GM18505 (cell line): ENCODE measurements around the gene IL17F.

Experiments used
- ATAC-seq: cut with Tn5 transposase; IDR thresholded peaks from one replicate; pipeline ENCODE4 v1.9.1; 2021; ENCODE audit not compliant: unreplicated experiment
- POLR2A ChIP-seq: IDR thresholded peaks from 4 replicates; pipeline ENCODE4 v1.6.1; 2011; ENCODE audit warnings: borderline replicate concordance; ENCODE audit not compliant: insufficient read depth, insufficient read length; ENCODE audit errors: extremely low read depth

IL17F gene

GRCh38 chr6:52190409-52190808 is 53.9 kb downstream of the IL17F start:
- no peak for TF ChIP-seq POLR2A

GRCh38 chr6:52189974-52190373 is 54.3 kb downstream of the IL17F start:
- ATAC-seq, result no peak
- TF ChIP-seq POLR2A, result no peak

More at GRCh38 chr6:52190409-52190808, 53.9 kb downstream of the IL17F start:
- ATAC-seq, result no peak

GRCh38 chr6:52187098-52187497 is 57.2 kb downstream of the IL17F start:
- no peak for ATAC-seq
- TF ChIP-seq POLR2A, result no peak
